GM10248 (cell line): Measurements from ENCODE around the gene RASAL1.
A peak's percentile ranks its signal among the peaks of the same experiment; 100 is the strongest.

ENCODE experiments used
- CTCF ChIA-PET: fragments of 300-600 bp; sonication (Branson Sonifier 250); formaldehyde crosslinking; extraction: SDS; loops from one replicate; lab custom pipeline; 2021; ENCODE audit warnings: antibody characterized with exemption; lab: Yijun Ruan, JAX
- POLR2A ChIA-PET: fragments of 350-650 bp; sonication (Branson Sonifier 250); formaldehyde crosslinking; extraction: SDS; loops from one replicate; lab custom pipeline; 2020; ENCODE audit warnings: antibody characterized with exemption; lab: Yijun Ruan, JAX
- DNase-seq: peaks from one replicate; pipeline ENCODE4 v3.0.0; 2012; ENCODE audit errors: extremely low spot score
- CTCF ChIP-seq: IDR thresholded peaks from 2 replicates; pipeline ENCODE4 v1.5.1; 2012; ENCODE audit warnings: mild to moderate bottlenecking, low read depth; ENCODE audit errors: extremely low read depth, missing control alignments, control extremely low read depth

RASAL1 gene

GRCh38 chr12:113163030-113163360 lies 27.4 kb upstream of the RASAL1 start:
- POLR2A ChIA-PET: interaction anchor here (0.5 to 0.6 kb wide), 2 partner anchors 53 to 133 kb away, joined by 3 to 6 read pairs; no protein-coding TSS in a partner anchor
- CTCF ChIA-PET: interaction anchor here (1.0 to 21.4 kb wide), 5 partner anchors 10 to 172 kb away, joined by 3 to 190 read pairs (median 4); no protein-coding TSS in a partner anchor
- no peak for TF ChIP-seq CTCF
- no peak for DNase-seq

- no peak for DNase-seq
- no peak for TF ChIP-seq CTCF
- ChIA-PET CTCF (interaction anchor here (1.0 to 21.4 kb wide), 6 partner anchors 9 to 171 kb away, joined by 3 to 190 read pairs (median 4); partner anchors contain the start of gene RASAL1), POLR2A (interaction anchor here (0.6 kb wide), 1 partner anchor 52 kb away, joined by 3 read pairs; no protein-coding TSS in a partner anchor)
Observed at GRCh38 chr12:113162102-113163029, 26.8 kb upstream of the RASAL1 start.

GRCh38 chr12:113161415-113162016 lies 26.0 kb upstream of the RASAL1 start:
- peak; percentile 56 for DNase-seq
- POLR2A ChIA-PET: no interaction called here
- CTCF ChIA-PET: interaction anchor here (0.8 to 21.4 kb wide), 5 partner anchors 8 to 147 kb away, joined by 3 to 190 read pairs (median 4); partner anchors contain the start of gene RASAL1
- no peak for TF ChIP-seq CTCF

DNA sequence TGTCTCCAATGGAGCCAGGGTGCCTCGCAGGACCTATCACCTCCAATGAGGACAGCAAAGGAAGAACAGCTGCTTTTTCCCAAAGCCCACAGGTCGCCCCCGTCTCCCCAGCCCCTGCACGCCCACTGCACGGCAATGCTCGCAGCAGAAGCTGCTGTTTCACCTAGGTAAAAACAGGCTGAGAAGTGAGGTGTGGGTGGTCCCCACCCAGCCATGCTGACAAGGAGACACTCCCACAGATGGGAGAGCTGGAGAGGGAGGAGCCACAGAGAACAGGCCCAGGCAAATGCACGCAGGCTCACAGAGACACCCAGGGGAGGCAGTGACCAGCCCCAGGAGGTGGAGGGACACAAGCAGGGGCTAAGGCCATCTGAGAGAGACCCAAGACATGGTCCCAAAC lies 24.4 kb upstream of the RASAL1 start:
- no peak for DNase-seq
- ChIA-PET CTCF (interaction anchor here (0.9 to 21.4 kb wide), 3 partner anchors 13 to 68 kb away, joined by 4 to 190 read pairs (median 4); partner anchors contain the start of gene RASAL1), POLR2A (no interaction called here)
- no peak for TF ChIP-seq CTCF

DNA sequence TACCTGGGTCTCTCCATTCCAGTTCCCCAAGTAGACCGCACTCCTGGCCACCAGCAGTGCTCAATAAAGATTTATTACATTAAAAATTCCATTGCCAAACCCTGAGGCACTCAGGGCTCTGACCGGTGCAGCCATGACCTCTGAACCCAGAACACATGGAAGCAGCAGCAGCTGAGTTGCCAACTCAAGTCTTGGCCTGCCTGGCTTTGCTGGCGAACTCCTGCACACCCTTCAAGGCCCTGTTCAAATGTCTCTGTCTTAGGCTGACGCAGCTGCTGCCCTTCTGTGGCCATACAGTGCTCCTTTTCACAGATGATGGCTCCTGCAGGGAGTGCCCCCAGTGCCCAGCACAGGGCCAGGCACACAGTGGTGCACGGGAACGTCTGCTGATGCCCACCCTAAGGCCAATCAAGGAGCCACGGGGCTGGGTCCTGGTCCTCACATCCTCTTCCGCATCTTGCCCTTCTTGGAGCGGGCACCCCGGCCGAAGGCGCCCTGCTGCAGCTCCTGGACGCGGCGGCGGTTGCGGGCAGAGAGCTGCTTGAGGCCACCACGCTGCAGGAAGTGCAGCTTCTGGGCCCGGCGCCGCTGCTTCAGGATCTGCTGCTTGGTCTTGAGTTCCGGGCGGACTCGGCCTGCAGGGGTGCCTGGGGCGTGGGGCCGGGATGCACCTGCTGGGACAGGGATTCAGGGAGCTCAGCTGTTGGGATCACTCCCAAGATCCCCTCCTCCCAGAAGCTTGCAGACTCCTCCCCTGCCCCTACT lies 23.1 kb upstream of the RASAL1 start:
- CTCF ChIA-PET: interaction anchor here (1.4 to 21.4 kb wide), 3 partner anchors 14 to 28 kb away, joined by 3 to 190 read pairs (median 4); no protein-coding TSS in a partner anchor
- DNase-seq: no peak
- POLR2A ChIA-PET: interaction anchor here (0.6 kb wide), 1 partner anchor 48 kb away, joined by 3 read pairs; no protein-coding TSS in a partner anchor
- TF ChIP-seq CTCF: no peak
